ENCODE data around the gene SRA1.

Gene SRA1

DNA sequence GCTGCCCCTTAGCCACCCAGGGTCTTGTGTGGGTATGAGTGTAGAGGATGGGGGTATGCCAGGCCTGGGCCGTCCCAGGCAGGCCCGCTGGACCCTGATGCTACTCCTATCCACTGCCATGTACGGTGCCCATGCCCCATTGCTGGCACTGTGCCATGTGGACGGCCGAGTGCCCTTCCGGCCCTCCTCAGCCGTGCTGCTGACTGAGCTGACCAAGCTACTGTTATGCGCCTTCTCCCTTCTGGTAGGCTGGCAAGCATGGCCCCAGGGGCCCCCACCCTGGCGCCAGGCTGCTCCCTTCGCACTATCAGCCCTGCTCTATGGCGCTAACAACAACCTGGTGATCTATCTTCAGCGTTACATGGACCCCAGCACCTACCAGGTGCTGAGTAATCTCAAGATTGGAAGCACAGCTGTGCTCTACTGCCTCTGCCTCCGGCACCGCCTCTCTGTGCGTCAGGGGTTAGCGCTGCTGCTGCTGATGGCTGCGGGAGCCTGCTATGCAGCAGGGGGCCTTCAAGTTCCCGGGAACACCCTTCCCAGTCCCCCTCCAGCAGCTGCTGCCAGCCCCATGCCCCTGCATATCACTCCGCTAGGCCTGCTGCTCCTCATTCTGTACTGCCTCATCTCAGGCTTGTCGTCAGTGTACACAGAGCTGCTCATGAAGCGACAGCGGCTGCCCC lies 10.0 kb upstream of the SRA1 start:
- no peak overlapping the region for H3K4me3 ChIP-seq (ENCODE audit: low read depth, low read length)
- DNase-seq (ENCODE audit: low read depth) = peak; percentile 42
- TF ChIP-seq, protein P1, sequence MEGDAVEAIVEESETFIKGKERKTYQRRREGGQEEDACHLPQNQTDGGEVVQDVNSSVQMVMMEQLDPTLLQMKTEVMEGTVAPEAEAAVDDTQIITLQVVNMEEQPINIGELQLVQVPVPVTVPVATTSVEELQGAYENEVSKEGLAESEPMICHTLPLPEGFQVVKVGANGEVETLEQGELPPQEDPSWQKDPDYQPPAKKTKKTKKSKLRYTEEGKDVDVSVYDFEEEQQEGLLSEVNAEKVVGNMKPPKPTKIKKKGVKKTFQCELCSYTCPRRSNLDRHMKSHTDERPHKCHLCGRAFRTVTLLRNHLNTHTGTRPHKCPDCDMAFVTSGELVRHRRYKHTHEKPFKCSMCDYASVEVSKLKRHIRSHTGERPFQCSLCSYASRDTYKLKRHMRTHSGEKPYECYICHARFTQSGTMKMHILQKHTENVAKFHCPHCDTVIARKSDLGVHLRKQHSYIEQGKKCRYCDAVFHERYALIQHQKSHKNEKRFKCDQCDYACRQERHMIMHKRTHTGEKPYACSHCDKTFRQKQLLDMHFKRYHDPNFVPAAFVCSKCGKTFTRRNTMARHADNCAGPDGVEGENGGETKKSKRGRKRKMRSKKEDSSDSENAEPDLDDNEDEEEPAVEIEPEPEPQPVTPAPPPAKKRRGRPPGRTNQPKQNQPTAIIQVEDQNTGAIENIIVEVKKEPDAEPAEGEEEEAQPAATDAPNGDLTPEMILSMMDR (IDR thresholded peaks at IDR 0.05; ENCODE audit: insufficient read depth, low read depth, low read length, missing control alignments) = no peak

DNA sequence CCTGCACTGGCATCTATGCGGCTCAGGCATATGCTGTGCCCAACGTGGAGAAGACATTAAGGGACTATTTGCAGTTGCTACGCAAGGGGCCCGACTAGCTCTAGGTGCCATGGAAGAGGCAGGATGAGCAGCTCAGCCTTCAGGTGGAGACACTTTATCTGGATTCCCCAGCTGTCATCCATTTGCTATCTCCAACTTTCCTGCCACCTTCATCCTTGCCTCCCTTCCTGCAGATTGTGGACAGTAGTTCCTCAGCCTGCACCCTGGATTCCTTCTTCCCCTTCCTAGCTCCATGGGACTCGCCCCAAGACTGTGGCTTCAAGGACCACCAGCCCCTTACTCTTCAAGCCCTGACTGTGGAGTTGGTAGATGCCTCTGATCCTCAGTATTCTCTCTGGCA lies 9.4 kb upstream of the SRA1 start:
- TF ChIP-seq, protein P1 (IDR thresholded peaks at IDR 0.05; ENCODE audit: insufficient read depth, low read depth, low read length, missing control alignments) = no peak
- no peak overlapping the region for H3K4me3 ChIP-seq (ENCODE audit: low read depth, low read length)
- no peak for DNase-seq (ENCODE audit: low read depth)

DNA sequence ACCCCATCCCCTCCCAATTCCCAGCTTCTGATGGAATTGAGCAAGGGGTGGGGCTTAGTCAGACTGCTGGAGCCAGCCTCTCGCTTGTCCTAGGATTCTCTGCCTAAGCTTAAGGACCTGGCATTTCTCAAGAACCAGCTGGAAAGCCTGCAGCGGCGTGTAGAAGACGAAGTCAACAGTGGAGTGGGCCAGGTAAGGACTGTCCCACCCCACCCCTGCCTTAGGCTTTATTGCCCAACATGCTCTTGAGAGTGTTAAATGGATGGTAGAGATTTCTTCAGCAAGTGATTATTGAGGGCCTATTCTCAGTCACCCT lies 8.5 kb upstream of the SRA1 start:
- TF ChIP-seq, protein P1 (IDR thresholded peaks at IDR 0.05; ENCODE audit: insufficient read depth, low read depth, low read length, missing control alignments) = no peak

DNA sequence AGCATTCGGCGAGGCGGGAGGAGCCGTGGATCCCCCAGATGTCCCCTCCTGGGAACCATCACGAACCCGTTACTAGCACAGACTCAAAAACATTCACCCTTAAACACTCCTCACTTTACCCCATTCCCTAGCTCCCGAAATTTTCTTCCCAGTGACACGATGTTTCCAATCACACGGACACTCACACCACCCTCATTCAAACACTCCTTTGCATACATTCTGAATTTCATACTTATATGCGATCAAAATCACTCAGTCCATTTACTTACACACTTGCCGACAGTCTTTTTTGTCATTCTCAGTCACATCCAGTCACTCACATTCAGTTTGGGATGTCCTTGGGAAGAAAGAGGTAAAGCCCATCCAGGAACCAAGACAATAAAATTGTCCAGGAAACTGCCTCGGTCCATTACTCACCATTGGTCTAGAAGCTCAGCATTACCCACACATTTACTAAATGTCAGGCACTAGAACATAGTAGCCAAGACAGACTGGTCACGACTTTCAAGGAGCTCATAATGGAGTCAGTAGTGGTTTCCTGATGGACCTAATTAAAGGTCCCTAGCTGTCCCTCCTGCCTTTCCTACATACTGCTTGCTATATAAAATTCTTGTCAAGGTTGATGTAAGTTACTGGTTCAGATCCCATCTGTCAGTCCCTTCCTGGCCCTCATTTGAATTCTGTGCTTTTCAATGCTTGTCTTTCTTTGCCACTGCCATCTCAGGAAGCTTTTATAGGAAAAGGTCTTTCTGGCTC lies 7.9 kb upstream of the SRA1 start:
- H3K4me3 ChIP-seq (ENCODE audit: low read depth, low read length) = peak overlapping the region; percentile 93
- TF ChIP-seq, protein P1 (IDR thresholded peaks at IDR 0.05; ENCODE audit: insufficient read depth, low read depth, low read length, missing control alignments) = no peak
- DNase-seq (ENCODE audit: low read depth) = no peak

More for the DNA sequence above, 8.5 kb upstream of the SRA1 start:
- H3K4me3 ChIP-seq (ENCODE audit: low read depth, low read length) = peak overlapping the region; percentile 93
- DNase-seq (ENCODE audit: low read depth) = no peak

DNA sequence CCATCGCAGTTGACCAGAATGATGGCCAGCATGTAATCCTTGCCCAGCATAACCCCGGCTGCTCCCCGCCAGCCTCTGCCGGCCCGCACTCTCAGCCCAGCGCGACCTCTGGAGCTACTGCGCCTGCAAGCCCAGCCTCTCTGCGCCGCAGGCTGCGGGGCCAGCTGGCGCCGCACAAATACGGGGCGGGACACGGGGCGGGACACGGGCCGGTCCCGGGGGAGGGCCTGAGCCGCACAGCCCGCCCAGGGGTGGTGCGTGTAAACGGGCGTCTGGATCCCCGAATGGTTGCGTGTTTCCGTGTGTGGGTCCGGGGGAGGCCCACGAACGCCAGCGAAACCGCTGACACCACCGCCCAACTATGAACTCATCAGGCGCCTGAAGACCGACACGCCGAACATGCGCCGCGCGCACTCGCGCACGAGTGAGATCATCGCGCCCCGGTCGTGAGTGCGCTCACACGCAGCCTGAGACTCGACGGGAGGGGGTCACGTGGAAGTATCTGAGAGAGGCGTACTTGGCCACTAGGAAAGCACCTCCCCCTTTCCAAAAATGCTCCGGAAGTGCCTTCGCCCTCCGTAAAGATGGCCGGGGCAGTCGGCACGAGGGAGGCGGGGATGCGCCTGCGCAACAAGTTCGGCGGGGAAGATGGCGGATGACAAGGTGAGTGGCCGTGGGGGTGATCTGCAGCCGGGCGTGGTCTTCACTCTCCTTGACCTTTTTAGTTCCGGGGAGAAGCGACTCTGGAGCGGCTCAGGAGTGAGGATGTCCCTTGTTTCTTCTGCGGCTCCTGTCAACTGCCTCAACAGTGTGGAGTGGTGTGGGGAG lies 7.1 kb upstream of the SRA1 start, which contains the start of the genes APBB3 and SLC35A4:
Gene APBB3, minus strand, starts transcription at position 403 of the 828 bp plus-strand sequence. Its CDS starts 353 bp downstream, at position 50.
Gene SLC35A4, plus strand, starts transcription at position 633 of the 828 bp plus-strand sequence. CDS start 2,342 bp downstream, outside the sequence.
- DNase-seq (ENCODE audit: low read depth) = peak; percentile 99
- peak within 1 kb of the TSS; percentile 93 for H3K4me3 ChIP-seq (ENCODE audit: low read depth, low read length)
- TF ChIP-seq, protein P1 (IDR thresholded peaks at IDR 0.05; ENCODE audit: insufficient read depth, low read depth, low read length, missing control alignments) = no peak

DNA sequence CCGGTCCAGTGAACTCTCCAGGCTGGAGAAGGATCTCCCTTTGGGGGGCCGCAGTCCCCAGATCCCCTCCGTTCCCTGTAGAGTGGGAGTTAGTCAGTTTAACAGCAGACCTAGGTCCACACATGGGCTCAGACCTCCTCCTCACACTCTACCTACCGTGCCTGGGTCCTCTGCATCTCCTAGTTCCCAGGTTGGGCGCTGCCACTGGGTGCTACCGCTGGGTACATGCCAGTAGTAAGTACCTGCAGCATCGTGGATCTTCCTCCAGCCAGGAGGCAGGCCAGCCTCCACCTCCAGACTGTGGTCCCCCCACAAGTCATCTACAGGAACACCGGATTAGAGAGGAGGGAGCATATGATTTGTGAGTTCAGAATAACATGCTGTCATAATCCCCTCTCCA lies 6.3 kb upstream of the SRA1 start:
- DNase-seq (ENCODE audit: low read depth) = no peak
- H3K4me3 ChIP-seq (ENCODE audit: low read depth, low read length) = peak overlapping the region; percentile 93
- TF ChIP-seq, protein P1 (IDR thresholded peaks at IDR 0.05; ENCODE audit: insufficient read depth, low read depth, low read length, missing control alignments) = no peak
